H1 (cell line): Measurements from ENCODE around the gene ASPRV1. TPM values are rescaled to one million over a fixed set of nuclear protein-coding genes. Genes with fewer than 3 reads are reported as not detected.
A peak's percentile ranks its signal among the peaks of the same experiment; 100 is the strongest.

ENCODE experiments used
- BACH1 ChIP-seq: IDR thresholded peaks from 2 replicates; pipeline ENCODE4 v1.6.1; 2012; ENCODE audit warnings: low read length, improper control_type of control experiment
- CBX8 ChIP-seq: fragments of 300-800, 300-1000 bp; sonication (generic); IDR thresholded peaks from 2 replicates; pipeline ENCODE4 v1.7.1; 2016; ENCODE audit warnings: low read depth, low read length, borderline replicate concordance
- CHD2 ChIP-seq: IDR thresholded peaks from 2 replicates; pipeline ENCODE4 v1.6.1; 2012; ENCODE audit warnings: low read length, improper control_type of control experiment
- KDM4A ChIP-seq: IDR thresholded peaks from one replicate; pipeline ENCODE4 v1.7.1; 2012; ENCODE audit warnings: low read depth, mild to moderate bottlenecking, moderate library complexity, low read length, inconsistent platforms; ENCODE audit not compliant: severe bottlenecking
- NRF1 ChIP-seq: IDR thresholded peaks from 2 replicates; pipeline ENCODE4 v1.6.1; 2011; ENCODE audit warnings: mild to moderate bottlenecking, low read depth, low read length, improper control_type of control experiment
- POLR2A ChIP-seq, 2 experiments: IDR thresholded peaks; 1 replicate in 1 of 2; 2 replicates in 1 of 2; pipeline ENCODE4 v1.6.1; 2011; ENCODE audit warnings: low read depth in 2 of 2, low read length in 2 of 2, mild to moderate bottlenecking in 2 of 2; ENCODE audit errors: control extremely low read depth in 1 of 2
- RAD21 ChIP-seq, 2 experiments: IDR thresholded peaks in 1 of 2; conservative IDR thresholded peaks in 1 of 2; 2 replicates each; pipeline ENCODE4 v1.6.1; 2011; ENCODE audit warnings: low read depth in 2 of 2, low read length in 2 of 2, improper control_type of control experiment in 1 of 2, inconsistent platforms in 1 of 2, mild to moderate bottlenecking in 1 of 2, moderate library complexity in 1 of 2
- RNF2 ChIP-seq: fragments of 200-900, 300-1000 bp; sonication (generic); IDR thresholded peaks from 2 replicates; pipeline ENCODE4 v1.7.1; 2016; ENCODE audit warnings: borderline replicate concordance, low read depth, mild to moderate bottlenecking, antibody characterized with exemption, low read length; ENCODE audit not compliant: poor library complexity, severe bottlenecking; ENCODE audit errors: missing control alignments
- SAP30 ChIP-seq: fragments of 300-600 bp; sonication (generic); IDR thresholded peaks from 2 replicates; pipeline ENCODE4 v1.7.1; 2012; ENCODE audit warnings: low read length, moderate library complexity, mild to moderate bottlenecking, inconsistent platforms; ENCODE audit not compliant: insufficient read depth, insufficient replicate concordance
- SIN3A ChIP-seq, 2 experiments: IDR thresholded peaks in 1 of 2; conservative IDR thresholded peaks in 1 of 2; 2 replicates each; pipeline ENCODE4 v1.6.1; 2011 to 2012; ENCODE audit warnings: low read length in 2 of 2, improper control_type of control experiment in 1 of 2, low read depth in 1 of 2, mild to moderate bottlenecking in 1 of 2
- SIRT6 ChIP-seq: IDR thresholded peaks from one replicate; pipeline ENCODE4 v1.7.1; 2012; ENCODE audit warnings: low read length, inconsistent platforms
- polyA plus RNA-seq, 7 experiments: library from polyadenylated mRNA; depleted of rRNA in 3 of 7; stranded (reverse) in 5 of 7; unstranded in 2 of 7; fragments of >200 nt in 5 of 7; fragments of 200-250 nt in 2 of 7; gene quantifications; 1 replicate in 5 of 7; 2 replicates in 1 of 7; 4 replicates in 1 of 7; pipeline versions ENCODE4 v1.2.1 to v1.2.3, GENCODE V29; 2011 to 2013; ENCODE audit warnings: missing spikeins in 2 of 7, mixed read lengths in 2 of 7
- total RNA-seq: library from RNA; stranded (reverse); fragmentation: NEBNext Ultra II Directional; extraction: Animal tissue kit (Norgen Biotek cat#: 25700); gene quantifications from 2 replicates; pipeline ENCODE4 v1.2.1, GENCODE V29; 2021
- TF ChIP-seq, protein P1 (sequence below): IDR thresholded peaks from 2 replicates; pipeline ENCODE4 v1.6.1; 2012; ENCODE audit warnings: low read length, inconsistent platforms

The ASPRV1 gene
- total and polyA plus RNA-seq, 2 of the 8 experiments (the other 6 are each of a cell fraction or from before 2014, with no cell fraction given), result 0.59 to 0.95 TPM

DNA sequence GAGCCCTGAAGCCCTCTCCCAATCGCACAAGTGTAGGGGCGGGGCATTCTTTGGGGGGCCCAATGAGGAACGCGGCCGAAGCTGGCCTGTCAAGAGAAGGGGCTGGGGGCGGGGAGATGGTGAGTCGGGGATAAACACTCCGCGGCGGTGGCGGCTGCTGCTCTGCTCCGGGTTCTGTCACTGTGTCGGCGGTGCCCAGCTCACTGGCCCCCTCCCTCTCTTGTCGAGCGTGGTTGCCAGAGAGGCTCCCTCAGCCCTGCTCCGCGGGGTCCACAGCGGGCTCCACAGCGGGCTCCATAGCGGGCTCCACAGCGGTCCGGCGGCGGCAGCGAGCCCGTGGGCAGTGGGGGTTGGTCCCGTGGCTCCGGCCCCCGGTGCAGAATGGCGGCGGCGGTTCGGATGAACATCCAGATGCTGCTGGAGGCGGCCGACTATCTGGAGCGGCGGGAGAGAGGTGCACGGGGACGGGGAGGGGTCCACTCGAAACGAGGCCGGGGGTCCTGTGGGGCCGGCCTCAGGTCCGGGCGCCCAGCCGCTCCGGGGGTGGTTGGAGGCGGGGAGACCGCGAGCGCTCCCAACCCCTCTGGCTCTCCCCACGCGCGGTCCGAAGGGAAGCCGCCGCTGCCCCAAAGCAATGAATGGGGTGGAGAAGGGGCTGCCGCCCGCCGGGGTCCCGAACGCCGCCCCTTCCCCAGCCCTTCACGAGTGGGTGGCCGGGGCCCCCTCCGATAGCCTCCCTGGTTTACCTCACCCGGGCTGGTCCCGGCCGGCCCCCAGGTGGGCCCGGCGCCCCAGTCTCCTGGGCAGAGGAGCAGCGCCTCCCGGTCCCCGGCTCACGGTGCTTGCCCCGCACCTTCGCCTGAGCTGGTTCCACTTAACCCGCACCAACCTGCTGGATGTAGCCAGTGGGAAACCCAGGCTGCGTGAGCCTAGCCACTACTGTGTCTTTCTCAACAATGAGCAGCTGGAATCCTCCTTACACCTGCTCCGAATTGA is 46.2 kb downstream of the ASPRV1 start, which contains the start of gene MXD1 (continued):
- TF ChIP-seq CBX8 (no peak), NRF1 (no peak), SIN3A (conservative IDR thresholded peaks at IDR 0.05 in 1 of 2, IDR thresholded peaks at IDR 0.05 in 1 of 2; ENCODE audit: low read depth in 1 of 2, low read length in 2 of 2) (peak; percentile 73 to 79; a peak in 2 of 4 replicates), BACH1 (no peak), SAP30 (peak; percentile 58), SIRT6 (no peak), RAD21 (IDR thresholded peaks at IDR 0.05 in 1 of 2, conservative IDR thresholded peaks at IDR 0.05 in 1 of 2; ENCODE audit: low read depth in 2 of 2, low read length in 2 of 2) (peak in 1 of 2 experiments; percentile 3; a peak in 1 of 4 replicates), KDM4A (peak; percentile 46), RNF2 (no peak), POLR2A (IDR thresholded peaks at IDR 0.05; ENCODE audit: control extremely low read depth in 1 of 2, low read depth in 2 of 2, low read length in 2 of 2) (peak in 1 of 2 experiments; percentile 27; a peak in 1 of 3 replicates), CHD2 (0 out of 2 replicates have a peak, but pooled peaks have one; percentile 0)
- TF ChIP-seq, protein P1, sequence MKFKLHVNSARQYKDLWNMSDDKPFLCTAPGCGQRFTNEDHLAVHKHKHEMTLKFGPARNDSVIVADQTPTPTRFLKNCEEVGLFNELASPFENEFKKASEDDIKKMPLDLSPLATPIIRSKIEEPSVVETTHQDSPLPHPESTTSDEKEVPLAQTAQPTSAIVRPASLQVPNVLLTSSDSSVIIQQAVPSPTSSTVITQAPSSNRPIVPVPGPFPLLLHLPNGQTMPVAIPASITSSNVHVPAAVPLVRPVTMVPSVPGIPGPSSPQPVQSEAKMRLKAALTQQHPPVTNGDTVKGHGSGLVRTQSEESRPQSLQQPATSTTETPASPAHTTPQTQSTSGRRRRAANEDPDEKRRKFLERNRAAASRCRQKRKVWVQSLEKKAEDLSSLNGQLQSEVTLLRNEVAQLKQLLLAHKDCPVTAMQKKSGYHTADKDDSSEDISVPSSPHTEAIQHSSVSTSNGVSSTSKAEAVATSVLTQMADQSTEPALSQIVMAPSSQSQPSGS, result no peak
